K562 (cell line): ENCODE measurements around the gene NMRK1. TPM values are rescaled to one million over a fixed set of nuclear protein-coding genes. Genes with fewer than 3 reads are reported as not detected.

ENCODE experiments used
- CTBP1 ChIP-seq: fragments of 450-650 bp; IDR thresholded peaks from 2 replicates; pipeline ENCODE4 v1.6.1; 2016; ENCODE audit warnings: borderline replicate concordance
- ELF1 ChIP-seq: fragments of 200-800 bp; sonication (Bioruptor generic); IDR thresholded peaks from 2 replicates; pipeline ENCODE4 v1.6.1; 2016; ENCODE audit warnings: missing genetic modification characterization, missing compliant biosample characterization
- GABPA ChIP-seq: fragments of 200-800 bp; sonication (Bioruptor generic); conservative IDR thresholded peaks from 2 replicates; pipeline ENCODE4 v1.6.1; 2016; ENCODE audit warnings: low read depth, missing genetic modification characterization, missing compliant biosample characterization
- GATAD2A ChIP-seq: fragments of 450-650 bp; IDR thresholded peaks from 2 replicates; pipeline ENCODE4 v1.6.1; 2017
- IRF2 ChIP-seq: sonication (generic); formaldehyde crosslinking; IDR thresholded peaks from 2 replicates; pipeline ENCODE4 v1.8.1; 2022; ENCODE audit warnings: mild to moderate bottlenecking, missing genetic modification reagents
- KAT2B ChIP-seq: IDR thresholded peaks from one replicate; pipeline ENCODE4 v1.6.1; 2012; ENCODE audit warnings: low read depth, mild to moderate bottlenecking, control low read depth, inconsistent platforms, low read length, moderate library complexity
- KDM5B ChIP-seq: fragments of 200-600 bp; sonication (generic); IDR thresholded peaks from 2 replicates; pipeline ENCODE4 v1.6.1; 2012; ENCODE audit warnings: low read depth, mild to moderate bottlenecking, moderate library complexity, low read length, control low read depth, inconsistent platforms; ENCODE audit not compliant: insufficient replicate concordance
- MEIS2 ChIP-seq: fragments of 450-650 bp; IDR thresholded peaks from 2 replicates; pipeline ENCODE4 v1.6.1; 2014; ENCODE audit warnings: mild to moderate bottlenecking; ENCODE audit not compliant: partially characterized antibody
- PHF8 ChIP-seq: fragments of 200-600 bp; sonication (generic); IDR thresholded peaks from 2 replicates; pipeline ENCODE4 v1.6.1; 2012; ENCODE audit warnings: mixed run types, mild to moderate bottlenecking, inconsistent platforms, low read length, moderate library complexity, borderline replicate concordance
- SPI1 ChIP-seq: IDR thresholded peaks from 2 replicates; pipeline ENCODE4 v1.6.1; 2011; ENCODE audit warnings: low read depth, low read length, control low read depth, borderline replicate concordance
- SUPT5H ChIP-seq: fragments of 450-650 bp; IDR thresholded peaks from 2 replicates; pipeline ENCODE4 v1.6.1; 2016
- TAF1 ChIP-seq: IDR thresholded peaks from 2 replicates; pipeline ENCODE4 v1.6.1; 2011; ENCODE audit warnings: mild to moderate bottlenecking, low read length, moderate library complexity; ENCODE audit not compliant: insufficient read depth, control insufficient read depth, severe bottlenecking; ENCODE audit errors: extremely low read depth
- TBP ChIP-seq: optimal IDR thresholded peaks from 2 replicates; pipeline ENCODE3; 2011; ENCODE audit warnings: low read depth, low read length, improper control_type of control experiment
- ZEB2 ChIP-seq: fragments of 450-650 bp; IDR thresholded peaks from 2 replicates; pipeline ENCODE4 v1.6.1; 2016
- ZNF551 ChIP-seq: fragments of 250-450 bp; sonication (Bioruptor Pico); IDR thresholded peaks from 2 replicates; pipeline ENCODE4 v1.5.0; 2021; ENCODE audit warnings: mild to moderate bottlenecking, moderate library complexity
- ZNF589 ChIP-seq: fragments of 200-800 bp; sonication (Bioruptor generic); IDR thresholded peaks from 2 replicates; pipeline ENCODE4 v1.6.1; 2016; ENCODE audit warnings: low read depth, missing genetic modification characterization, missing compliant biosample characterization
- polyA plus RNA-seq, 8 experiments: library from polyadenylated mRNA; depleted of rRNA in 4 of 8; stranded (reverse) in 5 of 8; unstranded in 3 of 8; fragments of >200 nt; fragmentation: Nextera tagmentation in 2 of 8; fragmentation: Illumina TruSeq in 1 of 8; extraction: Ambion mirVana in 2 of 8; extraction: Trizol in 1 of 8; gene quantifications; 2 replicates each; pipeline versions ENCODE4 v1.2.1 to v1.2.3, GENCODE V29; 2011 to 2014; ENCODE audit warnings: inconsistent platforms in 1 of 8, missing spikeins in 1 of 8
- total RNA-seq, 7 experiments: library from RNA; depleted of rRNA in 6 of 7; stranded (reverse); fragments of >200 nt in 6 of 7; fragmentation: Illumina TruSeq in 2 of 7; extraction: Trizol in 2 of 7; gene quantifications; 2 replicates each; pipeline versions ENCODE4 v1.2.1 to v1.2.3, GENCODE V29; 2011 to 2021; ENCODE audit warnings: low replicate concordance in 1 of 7
- TF ChIP-seq, protein P1 (sequence below), 3 experiments: fragments of 200-800 bp in 1 of 3; fragments of 250-450 bp in 1 of 3; fragments of 450-650 bp in 1 of 3; sonication (Bioruptor Pico) in 1 of 3; sonication (Bioruptor generic) in 1 of 3; formaldehyde crosslinking in 1 of 3; IDR thresholded peaks; 2 replicates each; pipeline versions ENCODE4 v1.6.1 to v1.8.0; 2016 to 2022; ENCODE audit warnings: mild to moderate bottlenecking in 2 of 3, missing genetic modification characterization in 2 of 3, missing compliant biosample characterization in 1 of 3, moderate library complexity in 1 of 3
- TF ChIP-seq, protein P2 (sequence below): sonication (generic); formaldehyde crosslinking; IDR thresholded peaks from 2 replicates; pipeline ENCODE4 v1.8.0; 2022; ENCODE audit warnings: missing genetic modification reagents, mild to moderate bottlenecking, moderate library complexity, borderline replicate concordance

The NMRK1 gene
- total and polyA plus RNA-seq, 9 of the 15 experiments (the other 6 are each of a cell fraction or from before 2014, with no cell fraction given), result 1.1 to 3.5 (median 1.7) TPM

DNA sequence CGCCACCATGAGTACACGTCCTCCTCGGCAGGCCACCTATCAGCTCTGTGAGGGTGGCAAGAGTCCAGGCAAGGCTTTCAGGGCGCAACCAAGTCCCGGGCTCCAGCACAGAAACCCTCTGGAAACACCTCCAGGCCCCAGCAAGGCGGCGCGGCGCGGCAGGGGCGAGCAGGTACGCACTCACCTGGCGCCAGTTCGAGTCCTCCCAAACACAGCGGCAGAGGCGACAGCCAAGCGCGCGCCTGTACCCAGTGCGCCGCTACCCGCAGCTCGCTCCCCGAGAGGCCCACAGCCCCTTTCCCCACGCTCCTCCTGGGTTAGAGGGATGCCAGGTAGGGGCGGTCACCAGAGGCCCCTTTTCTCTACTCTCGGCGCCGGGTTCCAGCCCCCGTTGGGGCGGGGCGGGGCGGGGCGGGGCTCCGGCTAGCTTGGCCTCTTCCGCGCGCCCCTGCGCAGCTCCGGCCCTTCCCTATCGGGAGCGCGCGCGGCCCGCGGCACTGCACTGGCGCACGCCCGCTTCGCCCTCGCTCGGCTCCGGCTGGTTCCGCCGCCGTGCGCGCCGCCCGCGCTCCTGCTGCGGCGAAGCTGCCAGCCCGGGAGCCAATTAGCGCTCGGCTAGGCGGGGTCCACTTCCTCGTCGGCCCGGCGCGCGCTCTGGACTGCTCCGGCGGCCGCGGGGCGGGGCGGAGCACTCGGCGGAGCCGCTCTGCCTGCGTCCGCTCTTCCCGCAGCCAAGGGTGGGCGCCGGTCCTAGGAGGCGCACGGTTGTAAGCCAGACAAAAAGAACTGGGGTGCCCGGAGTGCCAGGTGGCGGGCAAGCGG is at the start of gene NMRK1, which contains the start of gene OSTF1 (continued):
- peak; percentile 59 for TF ChIP-seq TAF1
- TF ChIP-seq, protein P1, sequence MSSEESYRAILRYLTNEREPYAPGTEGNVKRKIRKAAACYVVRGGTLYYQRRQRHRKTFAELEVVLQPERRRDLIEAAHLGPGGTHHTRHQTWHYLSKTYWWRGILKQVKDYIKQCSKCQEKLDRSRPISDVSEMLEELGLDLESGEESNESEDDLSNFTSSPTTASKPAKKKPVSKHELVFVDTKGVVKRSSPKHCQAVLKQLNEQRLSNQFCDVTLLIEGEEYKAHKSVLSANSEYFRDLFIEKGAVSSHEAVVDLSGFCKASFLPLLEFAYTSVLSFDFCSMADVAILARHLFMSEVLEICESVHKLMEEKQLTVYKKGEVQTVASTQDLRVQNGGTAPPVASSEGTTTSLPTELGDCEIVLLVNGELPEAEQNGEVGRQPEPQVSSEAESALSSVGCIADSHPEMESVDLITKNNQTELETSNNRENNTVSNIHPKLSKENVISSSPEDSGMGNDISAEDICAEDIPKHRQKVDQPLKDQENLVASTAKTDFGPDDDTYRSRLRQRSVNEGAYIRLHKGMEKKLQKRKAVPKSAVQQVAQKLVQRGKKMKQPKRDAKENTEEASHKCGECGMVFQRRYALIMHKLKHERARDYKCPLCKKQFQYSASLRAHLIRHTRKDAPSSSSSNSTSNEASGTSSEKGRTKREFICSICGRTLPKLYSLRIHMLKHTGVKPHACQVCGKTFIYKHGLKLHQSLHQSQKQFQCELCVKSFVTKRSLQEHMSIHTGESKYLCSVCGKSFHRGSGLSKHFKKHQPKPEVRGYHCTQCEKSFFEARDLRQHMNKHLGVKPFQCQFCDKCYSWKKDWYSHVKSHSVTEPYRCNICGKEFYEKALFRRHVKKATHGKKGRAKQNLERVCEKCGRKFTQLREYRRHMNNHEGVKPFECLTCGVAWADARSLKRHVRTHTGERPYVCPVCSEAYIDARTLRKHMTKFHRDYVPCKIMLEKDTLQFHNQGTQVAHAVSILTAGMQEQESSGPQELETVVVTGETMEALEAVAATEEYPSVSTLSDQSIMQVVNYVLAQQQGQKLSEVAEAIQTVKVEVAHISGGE (CRISPR knock-in tag; IDR thresholded peaks at IDR 0.05), result peak in 1 of 3 experiments; percentile 70; a peak in 2 of 6 replicates
- no peak for TF ChIP-seq ZNF551
- TF ChIP-seq ZEB2, result peak; percentile 87
- peak; percentile 50 for TF ChIP-seq SUPT5H
- peak; percentile 59 for TF ChIP-seq KDM5B
- TF ChIP-seq ZNF589, result 0 out of 2 replicates have a peak, but pooled peaks have one; percentile 32
- TF ChIP-seq GATAD2A, result 0 out of 2 replicates have a peak, but pooled peaks have one; percentile 26
- TF ChIP-seq ELF1 (tag), result peak; percentile 53; the same call in 1 of the 2 replicates
- peak; percentile 55 for TF ChIP-seq MEIS2
- TF ChIP-seq, protein P2, sequence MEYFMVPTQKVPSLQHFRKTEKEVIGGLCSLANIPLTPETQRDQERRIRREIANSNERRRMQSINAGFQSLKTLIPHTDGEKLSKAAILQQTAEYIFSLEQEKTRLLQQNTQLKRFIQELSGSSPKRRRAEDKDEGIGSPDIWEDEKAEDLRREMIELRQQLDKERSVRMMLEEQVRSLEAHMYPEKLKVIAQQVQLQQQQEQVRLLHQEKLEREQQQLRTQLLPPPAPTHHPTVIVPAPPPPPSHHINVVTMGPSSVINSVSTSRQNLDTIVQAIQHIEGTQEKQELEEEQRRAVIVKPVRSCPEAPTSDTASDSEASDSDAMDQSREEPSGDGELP, result 0 out of 2 replicates have a peak, but pooled peaks have one; percentile 3
- TF ChIP-seq IRF2 (CRISPR knock-in tag), result no peak
- TF ChIP-seq KAT2B, result no peak
- TF ChIP-seq SPI1, result peak; percentile 46; the same call in 1 of the 2 replicates
- 0 out of 2 replicates have a peak, but pooled peaks have one; percentile 1 for TF ChIP-seq GABPA (tag)
- TF ChIP-seq CTBP1, result peak; percentile 98
- TF ChIP-seq PHF8, result peak; percentile 74; the same call in 1 of the 2 replicates
- peak; percentile 31 for TF ChIP-seq TBP
